HG02981 (cell line): ENCODE measurements around the gene MS4A8.
"Not testable (repeated sequence)": the region's sequence is repeated elsewhere in the genome, so short reads cannot be mapped to it uniquely, and the experiment has no call there.

Experiments
- ATAC-seq: cut with Tn5 transposase; IDR thresholded peaks from one replicate; pipeline ENCODE4 v1.9.1; 2021; ENCODE audit warnings: mild to moderate bottlenecking, moderate library complexity; ENCODE audit not compliant: unreplicated experiment

The MS4A8 gene

GRCh38 chr11:60724420-60724819 lies 25.0 kb downstream of the MS4A8 start, which contains the start of gene MS4A18:
Gene MS4A18 (plus strand): TSS chr11:60724720.
- ATAC-seq = no peak

GRCh38 chr11:60725592-60725991 lies 26.2 kb downstream of the MS4A8 start:
- ATAC-seq = no peak

GRCh38 chr11:60731586-60731985 lies 32.2 kb downstream of the MS4A8 start:
- ATAC-seq = no peak

GRCh38 chr11:60734279-60734678 lies 34.9 kb downstream of the MS4A8 start:
- no peak for ATAC-seq

- no peak for ATAC-seq
Observed at GRCh38 chr11:60739114-60739513, 39.7 kb downstream of the MS4A8 start.

GRCh38 chr11:60740573-60740972 lies 41.2 kb downstream of the MS4A8 start:
- no peak for ATAC-seq

GRCh38 chr11:60741421-60741820 lies 42.0 kb downstream of the MS4A8 start:
- no peak for ATAC-seq

- no peak for ATAC-seq
Observed at GRCh38 chr11:60743058-60743457, 43.6 kb downstream of the MS4A8 start.

GRCh38 chr11:60744114-60744513 lies 44.7 kb downstream of the MS4A8 start:
- no peak for ATAC-seq

GRCh38 chr11:60747359-60747873 lies 48.0 kb downstream of the MS4A8 start:
- no peak for ATAC-seq

- no peak for ATAC-seq
Observed at GRCh38 chr11:60748225-60748624, 48.8 kb downstream of the MS4A8 start.

- no peak for ATAC-seq
Observed at GRCh38 chr11:60748821-60749220, 49.4 kb downstream of the MS4A8 start.

- no peak for ATAC-seq
Observed at GRCh38 chr11:60750911-60751310, 51.5 kb downstream of the MS4A8 start.

GRCh38 chr11:60753309-60753708 lies 53.9 kb downstream of the MS4A8 start:
- no peak for ATAC-seq

GRCh38 chr11:60754887-60755286 lies 55.5 kb downstream of the MS4A8 start:
- no peak for ATAC-seq

GRCh38 chr11:60756307-60757032 lies 57.1 kb downstream of the MS4A8 start, which contains the start of gene MS4A15:
Gene MS4A15 (plus strand): TSS chr11:60756867. CDS start chr11:60763734, 6,867 bp downstream.
- ATAC-seq = no peak

- ATAC-seq = no peak
Observed at GRCh38 chr11:60757231-60757800, 57.9 kb downstream of the MS4A8 start.

- not testable (repeated sequence) for ATAC-seq
Observed at GRCh38 chr11:60758671-60759070, 59.3 kb downstream of the MS4A8 start.

- not testable (repeated sequence) for ATAC-seq
Observed at GRCh38 chr11:60759438-60760225, 60.2 kb downstream of the MS4A8 start.

- ATAC-seq = no peak
Observed at GRCh38 chr11:60761436-60762190, 62.2 kb downstream of the MS4A8 start.
